ENCODE data around the gene SHANK1.

SHANK1 gene

DNA sequence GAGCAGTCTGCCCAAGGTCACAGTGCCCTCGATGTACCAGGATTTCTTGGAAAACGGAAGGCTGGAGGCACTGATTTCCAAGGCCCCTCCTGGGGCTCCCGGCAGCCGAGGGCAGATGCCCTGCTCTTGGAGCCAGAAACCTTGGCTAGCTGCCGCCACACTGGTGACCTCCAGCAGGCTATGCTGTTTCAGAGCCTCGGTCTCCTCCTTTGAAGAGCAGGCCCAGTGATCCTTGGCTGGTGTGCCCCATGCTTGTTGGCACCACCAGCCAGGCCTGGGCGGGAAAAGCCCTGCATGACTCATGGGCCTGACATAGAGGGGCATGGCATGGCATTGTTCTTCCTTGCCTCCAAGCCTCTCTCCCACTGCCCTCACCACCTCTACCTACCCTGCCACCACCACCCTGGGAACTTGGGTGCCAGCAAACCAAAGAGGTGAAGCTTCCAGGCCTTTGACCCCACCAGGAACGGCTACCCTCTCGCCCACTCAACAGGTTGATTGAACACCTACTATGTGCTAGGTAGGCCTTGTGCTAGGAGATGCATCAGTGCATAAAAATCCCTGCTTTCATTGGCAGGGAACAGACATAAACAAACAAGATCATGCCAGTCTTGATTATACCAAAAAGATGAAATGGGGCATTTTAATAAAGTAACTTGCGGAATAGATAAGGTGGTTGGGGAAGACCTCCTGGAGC is 2.0 kb upstream of the SHANK1 start:
- TF ChIP-seq, protein P1, sequence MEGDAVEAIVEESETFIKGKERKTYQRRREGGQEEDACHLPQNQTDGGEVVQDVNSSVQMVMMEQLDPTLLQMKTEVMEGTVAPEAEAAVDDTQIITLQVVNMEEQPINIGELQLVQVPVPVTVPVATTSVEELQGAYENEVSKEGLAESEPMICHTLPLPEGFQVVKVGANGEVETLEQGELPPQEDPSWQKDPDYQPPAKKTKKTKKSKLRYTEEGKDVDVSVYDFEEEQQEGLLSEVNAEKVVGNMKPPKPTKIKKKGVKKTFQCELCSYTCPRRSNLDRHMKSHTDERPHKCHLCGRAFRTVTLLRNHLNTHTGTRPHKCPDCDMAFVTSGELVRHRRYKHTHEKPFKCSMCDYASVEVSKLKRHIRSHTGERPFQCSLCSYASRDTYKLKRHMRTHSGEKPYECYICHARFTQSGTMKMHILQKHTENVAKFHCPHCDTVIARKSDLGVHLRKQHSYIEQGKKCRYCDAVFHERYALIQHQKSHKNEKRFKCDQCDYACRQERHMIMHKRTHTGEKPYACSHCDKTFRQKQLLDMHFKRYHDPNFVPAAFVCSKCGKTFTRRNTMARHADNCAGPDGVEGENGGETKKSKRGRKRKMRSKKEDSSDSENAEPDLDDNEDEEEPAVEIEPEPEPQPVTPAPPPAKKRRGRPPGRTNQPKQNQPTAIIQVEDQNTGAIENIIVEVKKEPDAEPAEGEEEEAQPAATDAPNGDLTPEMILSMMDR (IDR thresholded peaks at IDR 0.05; ENCODE audit: control insufficient read depth, insufficient read depth, low read depth, low read length, missing control alignments), result no peak
- no peak for DNase-seq (ENCODE audit: low read depth)
- H3K4me3 ChIP-seq (ENCODE audit: control insufficient read depth, low read depth, low read length), result no peak overlapping the region

DNA sequence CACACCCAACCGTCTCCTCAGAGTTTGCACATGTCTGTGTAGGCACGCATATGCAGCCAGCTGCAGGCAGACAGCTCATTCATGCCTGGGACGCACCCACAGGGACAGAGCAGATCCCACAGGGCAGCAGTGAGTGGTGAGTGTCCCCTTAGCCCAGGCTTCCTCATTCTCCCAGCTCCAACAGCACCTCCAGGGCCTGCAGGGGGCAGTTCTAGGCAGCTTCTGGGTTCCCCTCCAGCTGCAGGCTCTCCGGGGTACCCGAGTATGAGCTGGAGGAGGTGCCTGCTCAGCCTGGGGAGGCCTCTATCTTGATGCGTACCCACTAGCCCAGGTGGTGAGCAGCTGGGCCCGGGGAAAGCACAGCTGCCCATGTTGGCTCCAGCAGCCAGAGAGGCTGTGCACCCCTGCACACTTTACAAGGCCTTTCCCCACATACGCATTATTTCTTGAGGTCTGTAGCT is 1.3 kb upstream of the SHANK1 start:
- DNase-seq (ENCODE audit: low read depth), result peak; percentile 32
- TF ChIP-seq, protein P1 (IDR thresholded peaks at IDR 0.05; ENCODE audit: control insufficient read depth, insufficient read depth, low read depth, low read length, missing control alignments), result peak; percentile 28
- H3K4me3 ChIP-seq (ENCODE audit: control insufficient read depth, low read depth, low read length), result no peak overlapping the region

DNA sequence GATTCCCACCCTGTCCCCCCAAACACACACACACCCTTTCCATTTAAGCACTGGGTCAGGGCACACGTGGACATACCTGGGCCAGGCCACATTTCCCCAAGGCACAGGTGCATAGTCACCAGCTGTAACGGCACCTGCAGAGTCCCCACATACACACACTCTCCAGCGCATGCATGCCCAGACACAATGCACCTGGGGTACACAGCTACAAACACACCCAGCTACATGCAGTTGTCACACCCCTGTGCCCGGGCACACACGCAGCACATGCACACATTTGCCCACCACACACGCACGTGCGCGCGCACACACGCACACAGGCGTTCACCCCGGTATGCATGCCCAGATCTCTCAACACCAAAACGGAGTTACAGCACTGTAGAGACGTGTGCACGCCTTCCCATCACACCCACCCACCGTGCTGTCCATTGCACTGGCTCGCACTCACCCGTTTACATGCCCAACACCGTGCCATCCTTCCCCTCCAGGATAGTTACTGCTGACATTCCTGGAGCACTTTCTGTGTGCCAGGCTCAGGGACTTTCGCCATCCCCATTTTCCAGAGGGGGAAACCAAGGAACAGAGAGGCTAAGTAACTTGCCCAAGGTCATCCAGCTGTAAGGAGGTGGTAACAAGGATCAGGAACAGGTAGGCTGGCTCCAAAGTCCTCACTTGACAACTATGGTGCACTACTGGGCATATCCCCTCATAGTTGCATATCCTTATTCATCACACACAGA is 749 bp upstream of the SHANK1 start:
- TF ChIP-seq, protein P1 (IDR thresholded peaks at IDR 0.05; ENCODE audit: control insufficient read depth, insufficient read depth, low read depth, low read length, missing control alignments), result no peak
- DNase-seq (ENCODE audit: low read depth), result no peak
- H3K4me3 ChIP-seq (ENCODE audit: control insufficient read depth, low read depth, low read length), result no peak overlapping the region

DNA sequence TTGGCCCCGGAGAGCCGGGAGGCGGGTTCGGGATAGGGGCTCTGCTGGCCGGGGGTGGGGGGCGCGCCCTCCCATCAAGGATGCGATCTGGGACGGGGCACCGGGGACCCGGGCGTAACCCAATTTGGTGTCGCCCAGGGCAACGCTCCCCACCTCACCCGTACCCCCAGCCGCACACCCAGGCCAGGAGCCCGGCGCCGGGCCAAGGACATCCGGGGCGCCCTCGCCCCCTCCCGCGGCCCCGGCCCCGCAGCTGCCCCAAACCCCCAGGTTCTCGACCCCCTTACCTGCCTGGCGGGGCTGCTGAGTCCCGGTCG is 525 bp downstream of the SHANK1 start:
- DNase-seq (ENCODE audit: low read depth), result no peak
- TF ChIP-seq, protein P1 (IDR thresholded peaks at IDR 0.05; ENCODE audit: control insufficient read depth, insufficient read depth, low read depth, low read length, missing control alignments), result no peak
- peak overlapping the region; percentile 58 for H3K4me3 ChIP-seq (ENCODE audit: control insufficient read depth, low read depth, low read length)

DNA sequence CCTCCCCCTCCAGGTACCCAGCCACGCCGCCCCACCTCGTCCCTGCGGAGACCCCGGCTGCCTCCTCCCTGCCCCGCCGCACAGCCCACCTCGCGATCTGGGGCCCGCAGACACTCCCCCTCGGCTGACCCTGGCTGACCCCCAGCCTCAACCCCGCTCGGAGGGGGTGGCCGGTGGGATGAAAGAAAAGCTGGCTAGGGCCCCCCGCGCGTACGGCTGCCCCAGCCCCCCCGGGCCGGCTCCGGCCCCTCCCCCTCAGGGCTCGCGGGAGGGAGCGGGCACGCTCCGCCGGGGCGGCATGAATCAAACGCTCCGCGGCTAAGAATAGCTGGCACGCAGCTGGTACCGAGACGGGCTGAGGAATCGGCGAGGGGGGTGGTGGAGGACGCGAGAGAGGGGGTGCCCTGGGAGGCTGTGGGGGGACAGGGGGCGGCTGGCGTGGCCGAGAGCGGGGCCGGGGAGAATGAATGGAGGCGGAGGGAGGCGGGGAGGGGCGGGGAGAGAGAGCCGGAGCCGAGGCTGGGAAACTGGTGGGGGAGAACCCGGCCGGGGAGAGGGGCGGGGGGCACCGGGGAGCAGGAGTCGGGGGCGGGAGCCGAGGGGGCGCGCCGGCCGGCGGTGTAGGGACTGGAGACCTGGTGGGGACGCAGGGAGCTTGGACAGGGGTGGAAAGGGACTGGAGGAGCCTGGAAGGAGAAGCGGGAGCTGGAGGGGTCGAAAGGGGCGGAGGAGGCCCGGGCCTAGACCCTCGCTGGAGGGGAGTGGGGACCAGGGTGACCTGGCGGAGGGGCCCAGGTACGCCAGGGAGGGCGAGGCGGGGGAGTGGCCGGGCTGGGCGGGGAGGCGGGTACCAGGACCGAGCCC is 1.1 kb downstream of the SHANK1 start:
- peak overlapping the region; percentile 58 for H3K4me3 ChIP-seq (ENCODE audit: control insufficient read depth, low read depth, low read length)
- DNase-seq (ENCODE audit: low read depth), result no peak
- TF ChIP-seq, protein P1 (IDR thresholded peaks at IDR 0.05; ENCODE audit: control insufficient read depth, insufficient read depth, low read depth, low read length, missing control alignments), result no peak

DNA sequence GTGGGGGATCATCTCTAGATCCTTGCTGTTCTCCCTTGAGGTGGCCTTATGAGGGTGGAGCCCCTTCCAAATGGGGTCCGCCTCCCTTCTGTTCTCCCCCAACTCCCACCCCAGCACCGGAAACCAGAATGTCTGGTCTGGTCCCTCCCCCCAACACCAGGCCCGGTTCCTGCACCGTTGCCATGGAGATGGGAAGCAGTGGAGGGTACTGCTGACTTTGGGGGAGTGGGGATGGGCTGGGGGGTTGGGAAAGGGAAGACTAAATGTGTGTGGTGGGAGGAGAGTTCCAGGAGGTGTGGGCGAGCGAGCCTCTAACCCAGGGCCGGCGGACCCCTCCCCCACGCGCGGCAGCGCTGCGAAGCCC is 1.7 kb downstream of the SHANK1 start:
- H3K4me3 ChIP-seq (ENCODE audit: control insufficient read depth, low read depth, low read length), result peak overlapping the region; percentile 58
- no peak for DNase-seq (ENCODE audit: low read depth)
- TF ChIP-seq, protein P1 (IDR thresholded peaks at IDR 0.05; ENCODE audit: control insufficient read depth, insufficient read depth, low read depth, low read length, missing control alignments), result no peak

Measured in AG09309 (cell line).